ENCODE data around the gene ZHX3. TPM values are rescaled to one million over a fixed set of nuclear protein-coding genes. Genes with fewer than 3 reads are reported as not detected.

The ZHX3 gene
- total and polyA plus RNA-seq, 9 of the 15 experiments (the other 6 are each of a cell fraction or from before 2014, with no cell fraction given): 0.80 to 14.6 (median 4.9) TPM

- BruUV-seq (replicated peaks): no TSS peak
- in situ Hi-C loops (cut with MboI) (no loop called here), intact Hi-C loops (cut with micrococcal nuclease) (no loop called here)
- ChIA-PET CTCF (ENCODE audit: low intra/inter-chr PET ratio) (no interaction called here), POLR2A (no interaction called here)
- no peak overlapping the region for H2AFZ ChIP-seq (ENCODE audit: low read depth, low read length)
- H4K20me1 ChIP-seq (replicated peaks; ENCODE audit: control insufficient read depth, insufficient read depth, low read length): no peaks in the 10 kb centered on the region
- ATAC-seq: no peak
- H3K4me2 ChIP-seq (ENCODE audit: insufficient read depth, low read length): no peak overlapping the region
- H3K9me3 ChIP-seq (replicated peaks; ENCODE audit: control insufficient read depth, insufficient read depth, low read depth, low read length): no peaks in the 10 kb centered on the region
- H3K27me3 ChIP-seq (ENCODE audit: control insufficient read depth in 2 of 2, insufficient read depth in 2 of 2, low read length in 2 of 2): no peaks in the 10 kb centered on the region
- no peaks in the 10 kb centered on the region for H3K4me1 ChIP-seq (replicated peaks in 1 of 2; ENCODE audit: control insufficient read depth in 2 of 2, insufficient read depth in 2 of 2, low read length in 2 of 2)
- H3K9ac ChIP-seq (ENCODE audit: insufficient read depth in 1 of 2, low read depth in 2 of 2, low read length in 2 of 2): no peak overlapping the region
- no peak for DNase-seq (ENCODE audit: extremely low read depth in 1 of 4, low spot score in 3 of 4)
- H3K4me3 ChIP-seq: no peak overlapping the region
- no peaks in the 10 kb centered on the region for H3K9me1 ChIP-seq (ENCODE audit: control insufficient read depth, insufficient read depth, low read length)
- whole genome bisulfite sequencing (ENCODE audit: insufficient coverage, low coverage, missing lambda C conversion rate): 72% methylated on average over 1 of the region's 1 CpG
- H3K79me2 ChIP-seq (ENCODE audit: control insufficient read depth, insufficient read depth, low read length): no peaks in the 10 kb centered on the region
- no peaks in the 10 kb centered on the region for H3K36me3 ChIP-seq (ENCODE audit: control insufficient read depth, insufficient read depth, low read length)
- peak; percentile 49 for FAIRE-seq
- no peak overlapping the region for H3K27ac ChIP-seq (ENCODE audit: extremely low read depth, low read depth, low read length)
- TF ChIP-seq SIRT6 (IDR thresholded peaks at IDR 0.05; ENCODE audit: low read depth, low read length) (no peak), LEF1 (IDR thresholded peaks at IDR 0.05) (no peak), ZFPM2 (CRISPR knock-in tag; IDR thresholded peaks at IDR 0.05) (no peak), ZNF778 (CRISPR knock-in tag; IDR thresholded peaks at IDR 0.05) (no peak), ZNF561 (CRISPR knock-in tag; conservative IDR thresholded peaks at IDR 0.05) (no peak), ZNF592 (IDR thresholded peaks at IDR 0.05) (no peak), ZNF12 (CRISPR knock-in tag; IDR thresholded peaks at IDR 0.05) (no peak), GABPA (tag; conservative IDR thresholded peaks at IDR 0.05; ENCODE audit: low read depth) (no peak), RB1 (IDR thresholded peaks at IDR 0.05; ENCODE audit: low read depth) (no peak), ZNF354B (CRISPR knock-in tag; IDR thresholded peaks at IDR 0.05) (no peak), MECOM (CRISPR knock-in tag; IDR thresholded peaks at IDR 0.05) (no peak), TBL1XR1 (IDR thresholded peaks at IDR 0.05; ENCODE audit: low read length in 2 of 2) (no peak), KDM2B (CRISPR knock-in tag; IDR thresholded peaks at IDR 0.05) (no peak), FUS (optimal IDR thresholded peaks at IDR 0.05; ENCODE audit: low read depth, low read length) (no peak)
- TF ChIP-seq, protein P1, sequence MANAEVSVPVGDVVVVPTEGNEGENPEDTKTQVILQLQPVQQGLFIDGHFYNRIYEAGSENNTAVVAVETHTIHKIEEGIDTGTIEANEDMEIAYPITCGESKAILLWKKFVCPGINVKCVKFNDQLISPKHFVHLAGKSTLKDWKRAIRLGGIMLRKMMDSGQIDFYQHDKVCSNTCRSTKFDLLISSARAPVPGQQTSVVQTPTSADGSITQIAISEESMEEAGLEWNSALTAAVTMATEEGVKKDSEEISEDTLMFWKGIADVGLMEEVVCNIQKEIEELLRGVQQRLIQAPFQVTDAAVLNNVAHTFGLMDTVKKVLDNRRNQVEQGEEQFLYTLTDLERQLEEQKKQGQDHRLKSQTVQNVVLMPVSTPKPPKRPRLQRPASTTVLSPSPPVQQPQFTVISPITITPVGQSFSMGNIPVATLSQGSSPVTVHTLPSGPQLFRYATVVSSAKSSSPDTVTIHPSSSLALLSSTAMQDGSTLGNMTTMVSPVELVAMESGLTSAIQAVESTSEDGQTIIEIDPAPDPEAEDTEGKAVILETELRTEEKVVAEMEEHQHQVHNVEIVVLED (CRISPR knock-in tag; IDR thresholded peaks at IDR 0.05): no peak
Measured at GRCh38 chr20:41268402-41268801, 49.1 kb downstream of the ZHX3 start.
